GM21390 (cell line): ENCODE data around the gene DIAPH1.
A peak's percentile ranks its signal among the peaks of the same experiment; 100 is the strongest.

Experiments
- ATAC-seq: cut with Tn5 transposase; IDR thresholded peaks from one replicate; pipeline ENCODE4 v1.9.1; 2021; ENCODE audit not compliant: unreplicated experiment

Gene DIAPH1

DNA sequence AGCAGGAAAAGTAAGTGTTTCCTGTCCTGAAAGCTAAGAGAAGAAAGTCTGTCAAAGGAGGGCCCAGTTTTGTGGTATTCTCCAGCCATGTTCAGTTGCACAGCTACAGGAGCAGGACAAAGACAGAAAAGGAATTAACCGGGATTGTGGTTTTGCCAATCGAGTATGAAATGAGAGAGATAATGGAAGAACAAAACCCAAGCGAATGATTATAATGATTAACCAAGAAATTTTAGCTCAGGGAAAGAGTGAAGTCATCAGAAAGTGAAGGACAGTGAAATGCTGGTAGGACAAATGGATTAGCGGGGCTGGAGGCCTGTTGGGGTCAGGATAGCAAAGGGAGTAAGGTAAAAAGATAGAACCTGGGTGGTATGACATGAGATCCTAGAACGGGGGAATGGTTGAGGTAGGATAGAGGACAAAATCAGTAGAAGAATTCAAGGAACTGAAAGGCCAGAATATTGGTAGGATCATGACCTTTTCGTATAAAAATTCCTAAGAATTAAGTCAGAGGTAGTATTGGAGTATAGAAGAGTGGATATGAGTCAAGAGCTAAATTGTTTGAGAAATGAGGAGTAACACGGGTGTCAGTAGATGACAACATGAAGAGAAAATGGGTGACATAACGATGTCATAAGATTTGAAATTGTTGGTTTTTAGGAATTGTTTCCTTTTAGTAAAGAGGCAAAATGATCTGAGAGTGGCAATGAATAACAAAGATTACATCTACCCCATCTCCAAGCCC lies 52.8 kb downstream of the DIAPH1 start:
- ATAC-seq: no peak

DNA sequence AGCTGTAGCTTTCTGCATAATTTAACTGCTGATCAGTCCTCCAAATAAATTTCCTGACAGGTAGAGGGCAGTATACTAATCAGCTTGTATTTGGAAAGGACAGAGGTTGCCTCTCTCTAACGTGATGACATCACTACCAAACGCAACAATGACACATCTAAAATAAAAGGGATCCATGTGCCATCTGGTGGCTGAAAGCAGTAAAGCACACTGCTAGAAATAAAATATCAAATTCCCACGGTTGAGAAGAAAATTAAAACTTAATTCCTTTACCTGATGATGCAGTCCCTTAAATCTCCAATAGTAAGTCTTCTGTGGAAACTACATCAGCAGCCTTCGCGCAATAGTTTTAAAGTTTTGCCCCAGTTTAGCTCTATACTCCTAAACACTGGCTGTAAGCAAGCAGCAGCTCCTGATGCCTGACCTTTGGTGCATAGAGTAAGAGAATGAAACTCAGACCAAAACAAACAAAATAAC lies 54.5 kb downstream of the DIAPH1 start:
- peak; percentile 96 for ATAC-seq

DNA sequence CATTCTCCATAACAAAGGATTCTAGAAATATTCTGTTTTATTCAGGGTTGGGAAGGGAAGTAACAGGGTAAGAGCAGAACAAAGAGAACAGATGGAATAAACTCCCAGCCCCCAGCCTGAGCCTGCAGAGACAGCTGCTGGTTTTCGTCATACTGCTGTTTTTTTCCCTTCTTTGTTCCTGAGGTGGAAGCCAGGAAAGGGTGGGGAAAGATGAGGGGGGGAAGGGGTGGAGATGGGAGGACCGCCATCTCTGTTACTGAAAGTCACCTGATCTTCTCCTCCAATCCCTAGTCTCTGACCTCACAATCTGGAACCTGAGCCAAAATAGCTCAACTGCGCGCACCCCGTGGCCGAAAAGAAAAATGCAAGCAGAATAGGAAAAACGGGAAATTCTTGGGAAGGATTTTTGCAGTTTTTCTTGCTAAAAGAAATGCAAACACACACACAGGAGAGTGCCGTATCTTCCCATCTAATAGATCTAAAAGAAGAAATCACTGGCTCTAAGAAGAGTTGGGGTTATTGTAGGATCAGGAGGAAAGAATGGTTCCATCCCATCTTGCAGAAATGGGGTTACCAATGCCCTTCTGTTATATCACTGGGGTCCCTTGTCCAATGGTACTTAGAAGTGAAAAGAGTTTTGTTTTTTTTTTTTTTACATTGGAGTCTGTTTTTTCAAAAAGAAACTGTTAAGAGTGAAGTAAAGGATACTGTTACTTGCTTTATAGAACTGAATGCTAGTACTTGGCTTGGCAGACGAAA lies 57.9 kb downstream of the DIAPH1 start:
- ATAC-seq: no peak

DNA sequence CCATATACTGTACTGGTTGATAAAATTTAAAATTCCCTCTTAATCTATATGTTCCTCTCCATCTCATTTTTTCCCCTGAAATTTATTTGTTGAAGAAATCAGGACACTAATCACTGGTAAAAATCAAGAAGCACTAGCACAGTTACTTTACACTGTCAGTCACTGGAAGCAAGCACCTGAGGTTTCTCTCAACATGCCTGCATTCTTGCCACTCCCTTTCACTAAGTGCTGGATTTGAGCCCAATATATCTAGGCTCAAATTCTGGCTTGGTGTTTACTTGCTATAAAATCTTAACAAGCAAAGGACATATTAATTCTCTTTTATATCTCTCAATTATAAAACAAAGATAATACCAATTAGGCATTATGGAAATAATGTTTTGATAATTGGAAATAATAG lies 58.6 kb downstream of the DIAPH1 start:
- ATAC-seq: no peak

DNA sequence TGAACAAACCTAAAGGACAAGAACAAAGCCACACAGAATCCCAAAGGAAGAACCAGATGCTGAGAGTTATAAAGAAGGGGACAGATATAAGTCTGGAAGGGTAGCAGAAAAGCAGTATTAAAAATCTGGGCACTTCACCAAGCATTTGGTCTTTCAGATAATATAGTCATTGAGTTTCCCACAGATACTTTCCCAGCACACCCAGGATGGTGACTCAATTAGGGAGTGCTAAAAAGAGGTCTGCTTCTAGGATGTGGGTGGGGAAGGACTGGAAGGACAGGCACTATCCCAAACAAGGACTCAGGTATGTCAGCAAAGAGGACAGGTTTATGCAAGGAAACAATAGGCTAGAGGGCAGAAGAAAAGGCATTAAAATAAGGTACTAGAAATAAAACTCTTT lies 59.3 kb downstream of the DIAPH1 start:
- ATAC-seq: no peak

DNA sequence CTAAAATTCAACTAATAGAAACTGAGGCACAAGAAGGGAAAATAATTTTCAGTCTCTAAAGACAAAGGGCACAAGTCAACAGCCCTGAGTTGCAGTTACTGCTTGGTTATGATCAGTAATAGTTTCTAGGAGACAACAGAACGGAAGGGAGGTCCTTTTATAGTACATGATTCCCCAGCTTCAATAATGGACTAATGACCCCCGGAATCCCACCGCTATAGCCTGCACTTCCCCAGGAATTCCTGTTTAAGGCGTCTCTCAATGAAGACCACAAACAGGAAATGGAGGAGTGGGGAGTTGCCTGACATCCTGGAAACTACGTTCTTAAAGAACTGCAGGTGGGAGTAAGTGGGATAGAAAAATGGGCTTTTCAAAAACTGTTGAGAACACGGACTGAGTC lies 60.6 kb downstream of the DIAPH1 start:
- ATAC-seq: no peak

DNA sequence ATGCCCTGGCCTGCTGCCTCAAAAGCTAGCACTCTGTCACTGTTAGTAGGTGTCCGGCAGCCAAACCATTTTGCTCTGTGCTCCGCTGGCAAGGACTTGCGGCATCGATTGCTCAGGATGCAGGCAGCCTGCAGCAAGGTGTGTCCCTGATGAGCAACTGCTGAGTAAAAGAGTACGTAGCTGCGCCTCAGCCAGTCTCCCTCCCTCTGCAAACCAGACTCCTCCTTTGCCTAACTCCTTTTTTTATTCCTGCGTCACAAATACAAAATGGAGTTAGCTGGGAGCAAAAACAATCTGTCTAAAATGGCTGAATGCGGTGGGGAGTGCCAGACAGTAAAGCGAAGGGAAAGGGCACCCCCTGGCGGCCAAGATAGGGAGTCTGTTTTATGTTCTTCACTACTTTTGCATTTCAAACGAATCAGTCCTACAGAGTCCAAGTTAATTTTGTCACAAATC lies 61.1 kb downstream of the DIAPH1 start:
- no peak for ATAC-seq

DNA sequence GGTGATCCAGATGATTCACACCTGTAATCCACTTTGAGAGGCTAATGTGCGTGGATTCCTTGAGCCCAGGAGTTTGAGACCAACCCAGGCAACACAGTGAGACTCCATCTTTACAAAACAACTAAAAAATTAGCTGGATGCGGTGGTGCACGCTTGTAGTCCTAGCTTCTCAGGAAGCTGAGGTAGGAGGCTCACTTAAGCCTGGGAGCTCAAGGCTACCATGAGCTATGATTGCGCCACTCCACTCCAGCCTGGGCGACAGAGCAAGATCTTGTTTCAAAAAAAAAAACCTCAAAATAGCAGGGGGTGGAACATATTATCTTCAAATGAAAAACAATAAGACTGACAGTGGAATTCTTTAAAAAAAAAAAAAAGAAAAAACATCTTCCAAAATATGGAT lies 70.9 kb downstream of the DIAPH1 start:
- no peak for ATAC-seq

DNA sequence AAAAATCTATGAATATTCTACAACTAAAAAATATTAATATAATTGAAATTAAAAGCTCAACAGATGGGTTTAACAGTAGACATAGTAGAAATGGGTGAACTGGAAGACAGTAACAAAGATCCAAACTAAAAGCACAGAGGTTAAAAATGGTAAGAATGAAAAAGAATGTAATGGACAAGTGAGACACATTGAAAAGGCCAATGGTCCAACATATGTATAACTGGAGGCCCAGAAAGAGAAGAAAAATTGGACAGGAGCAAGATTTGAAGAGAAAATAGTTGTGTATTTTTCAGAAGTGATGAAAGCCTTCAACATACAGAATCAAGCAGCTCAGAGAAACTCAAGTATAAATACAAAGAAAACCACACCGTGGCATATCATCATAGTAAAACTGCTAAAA lies 71.3 kb downstream of the DIAPH1 start:
- no peak for ATAC-seq

DNA sequence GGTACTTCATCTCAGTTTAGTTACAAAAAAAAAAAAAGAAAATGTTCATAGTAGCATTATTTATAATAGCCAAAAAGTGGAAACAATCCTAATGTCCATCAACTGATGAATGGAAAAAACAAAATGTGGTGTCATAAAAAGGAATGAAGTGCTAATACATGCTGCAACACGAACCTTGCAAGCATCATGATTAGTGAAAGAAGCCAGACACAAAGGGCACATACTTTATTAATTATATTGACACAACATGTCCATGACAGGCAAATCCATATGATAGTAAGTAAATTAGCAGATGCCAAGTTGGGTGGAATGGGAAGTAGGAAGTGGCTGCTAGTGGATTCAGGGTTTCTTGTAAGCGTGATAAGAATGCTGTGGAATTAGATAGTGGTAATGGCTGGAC lies 75.7 kb downstream of the DIAPH1 start:
- ATAC-seq: no peak

DNA sequence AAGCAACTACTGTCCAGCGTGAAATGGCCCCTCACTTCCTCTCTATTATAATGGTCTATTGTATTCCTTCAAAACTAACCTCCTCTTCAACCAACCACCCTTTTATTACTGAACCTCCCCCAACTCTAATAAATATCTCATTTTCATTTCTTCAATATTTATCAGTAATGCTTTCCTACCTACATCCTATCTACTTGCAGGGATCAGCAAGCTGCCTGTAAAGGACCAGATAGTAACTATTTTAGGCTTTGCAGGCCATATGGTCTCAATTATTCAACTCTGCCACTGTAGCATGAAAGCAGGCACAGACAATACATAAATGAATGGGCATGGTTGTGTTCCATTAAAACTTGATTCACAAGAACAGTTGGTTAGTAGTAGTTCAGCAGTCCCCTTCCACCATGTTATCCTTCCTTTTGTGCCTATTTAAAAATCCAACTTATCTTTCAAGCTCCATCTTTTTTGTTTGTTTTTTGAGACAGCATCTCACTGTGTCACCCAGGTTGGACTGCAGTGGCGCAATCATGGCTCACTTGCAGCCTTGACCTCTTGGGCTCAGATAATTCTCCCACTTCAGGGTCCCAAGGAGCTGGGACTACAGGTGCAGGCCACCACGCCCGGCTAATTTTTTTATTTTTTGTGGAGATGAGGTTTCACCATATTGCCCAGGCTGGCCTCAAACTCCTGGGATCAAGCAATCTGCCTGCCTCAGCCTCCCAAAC lies 84.1 kb downstream of the DIAPH1 start:
- no peak for ATAC-seq

DNA sequence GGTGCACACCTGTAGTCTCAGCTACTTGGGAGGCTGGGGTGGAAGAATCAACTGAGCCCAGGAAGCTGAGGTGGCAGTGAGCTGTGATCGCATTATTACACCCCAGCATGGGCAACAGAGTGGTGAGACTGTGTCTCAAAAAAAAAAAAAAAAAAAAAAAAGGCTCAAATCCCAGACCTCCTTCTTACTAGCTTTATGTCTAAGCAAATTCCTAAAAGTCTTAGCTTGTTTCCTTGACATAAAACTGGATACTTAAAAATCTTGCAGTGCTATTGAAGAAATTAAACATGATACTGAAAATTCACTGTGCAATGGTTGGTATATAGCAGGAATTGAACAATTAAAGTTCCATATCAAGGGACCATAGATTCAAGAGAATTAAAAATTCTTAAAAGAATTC lies 84.9 kb downstream of the DIAPH1 start:
- no peak for ATAC-seq

DNA sequence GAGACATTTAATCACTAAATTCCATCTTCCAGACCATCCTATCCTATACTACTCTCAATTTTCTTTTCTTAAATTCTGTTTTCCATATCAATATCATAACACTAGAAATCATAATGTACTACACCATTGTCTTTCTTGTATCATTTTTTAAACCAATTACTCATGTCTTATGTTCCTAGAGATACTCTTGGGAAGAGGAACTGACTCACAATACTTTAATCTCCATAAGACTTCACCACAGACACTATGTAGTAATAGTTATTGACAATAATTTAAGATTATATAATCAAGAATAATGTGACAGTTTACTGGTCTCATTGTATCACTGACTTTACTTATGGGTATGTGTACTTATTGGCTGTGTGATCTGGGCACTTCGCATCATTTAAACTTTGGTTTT lies 86.1 kb downstream of the DIAPH1 start:
- no peak for ATAC-seq

DNA sequence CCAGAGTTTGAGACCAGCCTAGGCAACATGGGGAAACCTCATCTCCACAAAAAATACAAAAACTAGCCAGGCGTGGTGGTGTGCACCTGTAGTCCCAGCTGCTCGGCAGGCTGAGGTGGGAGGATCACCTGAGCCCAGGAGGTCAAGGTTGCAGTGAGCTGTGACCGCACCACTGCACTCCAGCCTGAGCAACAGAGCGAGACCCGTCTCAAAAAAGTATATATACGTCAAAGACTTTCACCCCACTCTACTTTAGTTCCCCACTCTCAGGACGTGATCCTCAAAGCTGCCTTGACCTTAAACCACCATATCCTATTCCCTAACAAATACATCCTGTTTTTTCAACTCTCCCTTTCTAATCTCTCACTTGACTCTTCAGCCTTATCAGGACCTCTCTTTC lies 88.9 kb downstream of the DIAPH1 start:
- ATAC-seq: peak; percentile 50

DNA sequence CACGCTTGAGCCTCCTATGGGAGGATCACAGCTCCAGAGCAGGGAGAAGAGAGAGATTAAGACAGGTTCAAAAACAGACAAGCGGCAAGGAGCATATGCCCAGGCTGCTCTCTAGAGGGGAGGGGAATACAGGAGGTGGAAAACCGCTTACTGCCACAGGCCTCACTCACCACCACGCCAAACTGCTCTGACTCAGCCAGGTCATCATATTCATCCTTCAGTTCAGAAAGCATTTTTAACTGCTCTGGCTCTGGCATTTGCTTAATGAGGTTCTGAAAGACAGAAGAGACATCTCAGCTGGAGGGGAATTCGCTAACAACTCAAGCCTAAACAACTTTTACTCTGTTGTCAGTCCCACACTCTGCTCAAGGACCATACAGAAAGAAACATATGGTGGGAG lies 89.8 kb downstream of the DIAPH1 start:
- peak; percentile 50 for ATAC-seq

DNA sequence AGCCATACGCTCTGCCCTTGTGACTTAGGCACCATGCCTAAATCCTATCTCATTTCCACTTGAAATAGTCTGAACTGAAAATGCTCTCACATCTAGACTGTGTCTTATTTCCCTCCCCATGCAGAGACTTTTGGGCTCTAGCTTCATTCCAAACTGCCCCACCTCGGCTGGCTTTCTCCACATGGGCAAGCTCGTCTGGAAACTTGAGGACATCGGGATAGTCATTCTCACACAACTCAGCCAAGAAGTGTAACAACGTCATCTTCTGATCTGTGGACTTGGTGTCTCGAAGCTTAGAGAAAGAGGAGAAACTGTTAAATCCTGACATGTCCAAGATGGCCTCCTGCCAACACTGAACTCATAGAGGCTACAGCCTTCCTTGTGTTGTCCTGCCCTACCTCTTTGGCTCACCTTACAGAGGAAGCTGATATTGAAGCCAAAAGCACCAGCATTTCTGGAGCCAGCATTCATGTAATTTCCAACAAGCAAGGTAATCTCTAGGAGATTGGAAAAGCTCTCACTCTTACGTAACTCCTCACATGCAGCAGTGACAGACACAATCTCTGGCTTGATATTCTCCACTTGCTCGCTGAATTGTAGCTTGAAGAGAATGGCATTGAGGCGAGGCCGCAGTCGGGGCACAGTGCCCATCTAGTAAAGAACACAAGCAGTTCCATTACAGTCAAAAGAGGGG lies 90.4 kb downstream of the DIAPH1 start:
- ATAC-seq: no peak

DNA sequence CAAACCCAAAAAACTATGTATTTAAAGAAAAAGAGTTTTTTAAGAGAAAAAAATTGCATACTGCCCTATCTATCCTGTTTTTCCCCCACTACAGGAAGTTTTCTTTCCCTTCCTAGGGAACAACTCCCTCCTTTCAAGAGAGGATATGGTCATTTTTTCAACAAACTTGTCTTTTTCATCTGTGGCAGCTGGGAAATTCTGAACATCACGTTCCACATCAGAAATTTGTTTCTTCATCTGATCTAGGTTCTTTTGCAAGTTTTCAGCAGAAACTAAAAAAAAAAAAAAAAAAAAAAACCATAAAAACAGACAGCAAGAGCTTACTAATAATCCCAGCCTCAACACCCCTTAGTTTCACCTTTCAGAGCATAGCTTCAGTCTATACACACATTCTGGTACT lies 91.4 kb downstream of the DIAPH1 start:
- ATAC-seq: no peak

DNA sequence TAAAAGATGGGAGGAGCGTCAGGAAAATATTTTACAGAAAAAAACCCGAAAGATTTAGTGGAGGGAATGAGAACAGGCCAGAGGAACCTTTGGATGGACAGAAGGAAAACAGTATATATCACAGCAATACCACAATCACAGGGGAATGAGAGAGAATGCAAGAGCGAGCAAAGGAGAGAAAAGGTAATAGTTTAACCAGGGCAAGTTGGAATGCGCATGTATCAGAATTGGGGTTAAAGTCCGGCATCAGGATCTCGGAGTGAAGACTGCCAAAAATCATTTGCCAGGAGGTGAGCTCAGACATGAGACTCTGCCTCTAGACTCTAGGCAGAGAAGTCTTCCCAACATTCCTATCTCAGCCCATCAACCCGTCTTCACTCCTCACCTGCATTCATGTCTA lies 93.1 kb downstream of the DIAPH1 start:
- no peak for ATAC-seq

DNA sequence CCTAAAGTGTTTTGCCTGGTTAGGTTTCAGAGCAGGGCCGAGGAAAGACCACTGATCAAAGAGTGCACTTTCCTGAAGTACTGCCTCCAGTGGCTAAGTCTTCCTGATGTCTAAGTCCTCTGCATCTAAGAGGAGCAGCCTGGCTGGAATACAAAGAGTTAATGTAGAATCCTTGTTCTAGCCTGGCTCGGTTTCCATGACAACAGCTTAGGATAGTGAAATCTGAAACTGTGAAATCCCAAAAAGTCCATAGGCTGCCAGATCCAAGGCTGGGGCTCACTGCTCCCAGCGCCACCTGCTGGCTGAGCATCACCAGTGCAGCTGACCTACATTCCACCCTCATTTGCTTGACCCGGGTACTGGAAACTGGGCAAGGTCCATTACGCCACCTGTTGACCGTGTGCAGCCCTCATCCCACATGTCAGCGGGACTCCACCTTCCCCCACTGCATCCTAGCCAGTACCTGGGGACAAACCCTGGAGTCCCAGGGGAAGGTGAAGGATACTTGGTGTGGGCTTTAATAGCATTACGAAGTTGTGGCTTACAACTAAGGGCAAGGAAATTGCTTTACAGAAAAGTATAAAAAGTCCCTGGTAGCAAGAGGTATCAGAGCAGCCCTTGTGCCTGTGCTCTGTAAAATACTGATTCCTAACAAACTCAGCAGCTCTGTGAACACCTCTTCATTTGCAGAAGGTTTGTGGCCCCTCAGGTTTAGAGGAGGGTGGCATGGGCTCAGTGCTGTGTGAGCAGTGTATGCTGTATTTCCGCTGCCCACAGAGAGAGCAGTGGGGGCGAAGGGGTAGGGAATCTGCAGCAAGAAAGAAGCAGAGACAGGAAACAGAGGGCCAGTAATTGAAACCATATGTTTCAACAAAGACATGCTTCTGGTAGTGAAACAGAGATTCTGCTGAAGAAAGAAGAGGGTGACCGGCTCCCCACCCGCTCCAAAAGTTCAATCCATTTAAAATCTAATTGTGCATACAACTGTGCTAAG lies 93.9 kb downstream of the DIAPH1 start:
- peak; percentile 56 for ATAC-seq

DNA sequence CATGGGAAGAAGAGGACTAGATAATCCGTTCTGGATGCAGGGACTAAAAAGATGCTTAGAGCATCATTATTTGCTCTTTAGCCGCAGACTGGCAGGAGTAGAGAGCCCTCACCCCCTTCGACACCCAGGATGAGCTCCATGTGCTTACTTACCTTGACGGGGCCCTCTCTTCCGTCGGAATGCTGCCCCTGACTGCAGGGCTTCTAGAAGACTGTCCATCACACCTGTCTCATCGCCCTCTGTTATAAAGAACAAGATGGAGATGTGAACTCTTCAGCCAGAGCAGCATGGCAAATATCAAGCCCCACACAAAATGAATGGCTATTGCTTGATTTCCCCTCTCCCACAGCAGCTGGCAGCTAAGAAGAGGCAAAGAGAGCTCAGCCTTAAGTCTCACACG lies 94.8 kb downstream of the DIAPH1 start:
- ATAC-seq: no peak
